ENCODE measurements around the gene CFAP119.

Gene CFAP119

DNA sequence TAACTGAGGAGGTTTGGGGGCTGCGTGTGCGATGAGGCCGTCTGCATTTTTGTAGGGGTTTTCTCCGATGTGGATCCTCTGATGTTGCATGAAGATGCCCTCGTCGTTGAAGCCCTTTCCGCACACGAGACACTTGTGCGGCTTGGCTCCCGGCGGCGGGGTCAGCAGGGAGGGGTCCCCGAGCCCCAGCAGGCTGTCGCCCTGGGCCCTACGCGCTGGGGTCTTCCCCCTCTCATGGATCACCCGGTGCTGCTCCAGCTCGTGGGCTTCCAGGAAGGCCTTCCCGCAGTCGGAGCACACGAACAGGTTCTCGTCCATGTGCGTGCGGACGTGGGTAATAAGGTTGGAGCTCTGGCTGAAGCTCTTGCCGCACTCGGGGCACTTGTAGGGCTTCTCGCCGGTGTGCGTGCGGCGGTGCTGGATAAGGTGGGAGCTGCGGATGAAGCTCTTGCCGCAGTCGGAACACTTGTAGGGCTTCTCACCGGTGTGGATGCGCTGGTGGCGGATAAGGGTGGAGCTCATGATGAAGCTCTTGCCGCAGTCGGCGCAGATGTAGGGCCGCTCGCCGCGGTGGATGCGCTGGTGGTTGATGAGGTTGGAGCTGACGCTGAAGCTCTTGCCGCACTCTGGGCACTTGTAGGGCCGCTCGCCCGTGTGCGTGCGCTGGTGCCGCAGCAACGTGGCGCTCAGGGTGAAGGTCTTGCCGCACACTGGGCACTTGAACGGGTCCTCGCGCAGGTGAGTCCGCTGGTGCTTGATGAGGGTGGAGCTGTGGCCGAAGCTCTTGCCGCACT lies 20.8 kb upstream of the CFAP119 start:
- DNase-seq (ENCODE audit: low spot score) = no peak

DNA sequence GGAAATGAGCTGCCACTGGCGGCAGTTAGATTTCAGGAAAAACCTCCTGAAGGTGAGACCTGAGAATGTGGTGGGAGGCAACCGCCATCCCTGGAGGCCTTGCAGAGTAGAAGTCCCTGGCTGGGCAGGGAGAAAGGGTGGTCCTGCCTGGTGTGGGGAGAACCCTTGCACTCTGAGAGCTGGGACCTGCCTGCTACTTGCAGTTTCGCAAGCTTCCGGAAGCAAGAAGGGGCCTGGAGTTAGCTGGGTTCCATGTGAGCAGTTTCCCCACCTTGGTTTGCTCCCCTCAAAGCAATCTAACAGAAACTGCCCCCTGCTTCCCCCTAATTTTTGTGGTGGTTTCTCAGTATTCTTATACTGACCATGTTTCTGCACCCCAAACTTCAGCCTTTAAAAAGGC lies 18.7 kb upstream of the CFAP119 start:
- no peak for DNase-seq (ENCODE audit: low spot score)

- no peak for DNase-seq (ENCODE audit: low spot score)
Observed at GRCh38 chr16:30780021-30780420, 18.2 kb upstream of the CFAP119 start.

DNA sequence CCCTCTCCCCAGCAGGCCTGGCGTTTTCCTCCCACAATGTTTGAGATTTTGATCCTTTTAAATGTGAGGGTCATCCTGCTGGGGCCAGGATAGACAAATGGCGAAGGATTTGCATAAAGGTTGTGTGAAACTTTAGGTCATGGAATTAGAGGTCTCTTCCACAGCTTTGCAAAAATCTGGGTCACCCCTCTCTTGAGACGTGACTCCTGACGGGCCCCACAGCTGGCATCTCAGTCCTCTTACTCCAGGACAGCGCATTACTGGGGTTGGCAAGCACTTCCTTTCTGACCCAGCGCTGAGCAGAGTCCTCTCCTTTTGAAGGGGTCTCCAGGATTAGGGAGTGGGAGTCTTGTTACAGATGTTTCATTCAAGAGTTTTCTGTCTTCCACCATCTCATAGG lies 17.7 kb upstream of the CFAP119 start:
- DNase-seq (ENCODE audit: low spot score) = no peak

GRCh38 chr16:30778549-30779244 lies 16.8 kb upstream of the CFAP119 start:
- DNase-seq (ENCODE audit: low spot score) = no peak

GRCh38 chr16:30777591-30778297 lies 15.9 kb upstream of the CFAP119 start:
- DNase-seq (ENCODE audit: low spot score) = no peak

GRCh38 chr16:30775392-30776188 lies 13.7 kb upstream of the CFAP119 start:
- DNase-seq (ENCODE audit: low spot score) = peak; percentile 93

- no peak for DNase-seq (ENCODE audit: low spot score)
Observed at GRCh38 chr16:30775131-30775391, 13.2 kb upstream of the CFAP119 start.

DNA sequence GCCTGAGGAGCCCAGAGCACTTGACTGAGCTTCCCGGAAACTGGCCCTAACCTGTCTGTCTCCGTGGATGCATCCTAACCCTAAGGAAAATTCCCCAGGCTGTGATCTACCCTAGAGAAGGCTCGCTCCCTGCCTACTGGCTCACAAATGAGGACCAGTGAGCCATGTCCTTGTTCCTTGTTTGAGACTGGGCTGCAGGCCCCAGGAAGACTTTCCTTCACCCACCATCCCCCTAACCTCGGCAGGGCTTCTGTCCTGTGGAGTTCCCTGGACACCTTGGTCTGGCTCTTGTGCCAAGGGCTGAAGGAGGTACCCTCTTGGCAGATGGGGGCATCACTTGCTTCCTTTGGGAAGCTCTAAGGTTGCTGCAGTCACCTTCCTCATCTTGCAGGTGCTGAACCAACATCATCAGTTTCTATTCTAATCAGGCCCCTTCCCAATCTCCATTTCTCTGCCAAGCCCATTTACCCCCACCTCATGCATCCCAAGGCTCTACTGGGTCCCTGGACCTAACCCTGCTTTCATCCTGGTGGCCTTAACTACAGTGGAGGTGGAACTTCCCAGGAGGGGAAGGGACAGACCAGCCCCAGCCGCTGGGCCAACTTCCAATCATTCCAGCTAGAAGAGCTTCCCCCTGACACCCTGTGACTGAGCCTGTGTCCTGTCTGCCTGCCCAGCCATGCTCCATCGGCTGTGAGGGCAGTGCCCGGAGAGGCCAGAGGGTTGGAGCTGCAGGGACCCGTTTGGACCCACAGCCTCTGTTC lies 12.7 kb upstream of the CFAP119 start:
- DNase-seq (ENCODE audit: low spot score) = no peak

- DNase-seq (ENCODE audit: low spot score) = no peak
Observed at GRCh38 chr16:30773826-30774225, 12.0 kb upstream of the CFAP119 start.

GRCh38 chr16:30771726-30772125 lies 9.9 kb upstream of the CFAP119 start:
- DNase-seq (ENCODE audit: low spot score) = no peak

GRCh38 chr16:30769379-30770089 lies 7.7 kb upstream of the CFAP119 start:
- no peak for DNase-seq (ENCODE audit: low spot score)

GRCh38 chr16:30768583-30769181 lies 6.8 kb upstream of the CFAP119 start:
- DNase-seq (ENCODE audit: low spot score) = no peak

DNA sequence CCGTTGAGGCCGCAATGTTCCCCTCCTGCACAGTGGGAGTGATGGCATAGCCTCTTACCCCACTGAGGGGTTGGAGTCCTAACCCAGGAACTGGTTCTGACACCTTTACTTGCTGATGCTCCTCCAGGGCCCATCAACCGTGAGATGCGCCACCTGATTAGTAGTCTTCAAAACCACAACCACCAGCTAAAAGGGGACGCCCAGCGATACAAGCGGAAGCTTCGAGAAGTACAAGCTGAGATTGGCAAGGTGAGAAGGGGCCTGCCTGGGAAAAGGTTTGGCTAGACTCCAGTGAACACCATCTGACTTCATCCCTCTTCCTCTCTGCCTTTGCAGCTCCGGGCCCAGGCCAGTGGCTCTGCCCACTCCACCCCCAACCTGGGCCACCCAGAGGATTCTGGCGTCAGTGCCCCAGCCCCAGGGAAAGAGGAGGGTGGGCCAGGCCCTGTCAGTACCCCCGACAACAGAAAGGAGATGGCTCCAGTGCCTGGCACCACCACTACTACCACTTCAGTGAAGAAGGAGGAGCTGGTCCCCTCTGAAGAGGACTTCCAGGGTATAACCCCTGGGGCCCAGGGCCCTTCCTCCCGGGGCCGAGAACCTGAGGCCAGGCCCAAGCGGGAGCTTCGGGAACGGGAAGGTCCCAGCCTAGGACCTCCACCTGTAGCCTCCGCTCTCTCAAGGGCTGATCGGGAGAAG lies 6.1 kb upstream of the CFAP119 start:
- no peak for DNase-seq (ENCODE audit: low spot score)

DNA sequence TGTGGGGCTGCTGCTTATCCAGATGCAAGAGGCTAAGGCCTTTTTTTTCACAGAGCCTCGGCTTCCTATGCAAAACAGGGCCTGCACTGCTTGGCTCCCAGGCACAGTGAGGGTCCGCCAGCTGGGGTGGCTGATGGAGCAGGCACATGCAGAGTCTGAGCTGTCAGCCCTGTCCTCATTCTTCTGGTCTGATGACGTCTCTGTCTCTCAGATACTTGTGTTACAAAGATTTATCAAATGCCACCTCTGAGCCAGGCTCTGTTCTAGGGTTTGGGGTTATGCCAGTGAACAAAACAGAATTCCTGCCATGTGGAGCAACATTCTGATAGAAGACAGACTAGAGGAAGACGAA lies 5.0 kb upstream of the CFAP119 start:
- DNase-seq (ENCODE audit: low spot score) = no peak

DNA sequence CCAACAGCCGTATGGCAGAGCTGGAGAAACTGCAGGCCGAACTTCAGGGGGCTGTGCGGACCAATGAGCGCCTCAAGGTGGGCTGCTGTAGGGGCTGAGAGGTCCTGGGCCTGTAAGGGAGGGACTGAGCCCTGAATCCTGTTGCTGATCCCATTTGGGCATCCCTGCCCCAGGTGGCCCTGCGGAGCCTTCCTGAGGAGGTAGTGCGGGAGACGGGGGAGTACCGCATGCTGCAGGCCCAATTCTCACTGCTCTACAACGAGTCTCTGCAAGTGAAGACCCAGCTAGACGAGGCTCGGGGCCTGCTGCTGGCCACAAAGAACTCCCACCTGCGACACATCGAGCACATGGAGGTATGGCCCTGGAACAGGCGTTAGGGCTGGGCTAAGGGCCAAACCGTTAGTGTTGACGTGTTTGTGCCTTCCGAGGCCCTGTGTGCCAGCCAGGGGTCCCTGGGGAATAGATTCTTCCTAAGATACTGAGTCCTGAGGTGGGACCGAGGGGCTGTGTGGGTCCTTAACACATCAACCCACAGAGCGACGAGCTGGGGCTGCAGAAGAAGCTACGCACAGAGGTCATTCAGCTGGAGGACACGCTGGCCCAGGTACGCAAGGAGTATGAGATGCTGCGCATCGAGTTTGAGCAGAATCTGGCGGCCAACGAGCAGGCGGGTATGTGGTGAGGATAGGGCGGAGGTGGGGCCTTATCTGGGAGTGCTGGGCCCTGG lies 4.5 kb upstream of the CFAP119 start:
- DNase-seq (ENCODE audit: low spot score) = no peak

- no peak for DNase-seq (ENCODE audit: low spot score)
Observed at GRCh38 chr16:30764816-30765465, 3.1 kb upstream of the CFAP119 start.

GRCh38 chr16:30764086-30764485 lies 2.2 kb upstream of the CFAP119 start:
- no peak for DNase-seq (ENCODE audit: low spot score)

Measured in AG08396 (cell line).